A673 (cell line): ENCODE measurements around the gene FBXL7.

Experiments used
- EZH2 ChIP-seq: fragments of 200-600 bp; sonication (generic); IDR thresholded peaks from 2 replicates; pipeline ENCODE4 v1.6.1; 2017; ENCODE audit warnings: borderline replicate concordance, low read depth, mild to moderate bottlenecking, mixed read lengths, antibody characterized with exemption, low read length; ENCODE audit not compliant: poor library complexity, severe bottlenecking
- TF ChIP-seq, protein P1 (sequence below): fragments of 300-800, 200-600 bp; sonication (generic); conservative IDR thresholded peaks from 2 replicates; pipeline ENCODE4 v1.5.1; 2017; ENCODE audit warnings: low read depth, mild to moderate bottlenecking, antibody characterized with exemption, low read length, moderate library complexity, mixed read lengths

DNA sequence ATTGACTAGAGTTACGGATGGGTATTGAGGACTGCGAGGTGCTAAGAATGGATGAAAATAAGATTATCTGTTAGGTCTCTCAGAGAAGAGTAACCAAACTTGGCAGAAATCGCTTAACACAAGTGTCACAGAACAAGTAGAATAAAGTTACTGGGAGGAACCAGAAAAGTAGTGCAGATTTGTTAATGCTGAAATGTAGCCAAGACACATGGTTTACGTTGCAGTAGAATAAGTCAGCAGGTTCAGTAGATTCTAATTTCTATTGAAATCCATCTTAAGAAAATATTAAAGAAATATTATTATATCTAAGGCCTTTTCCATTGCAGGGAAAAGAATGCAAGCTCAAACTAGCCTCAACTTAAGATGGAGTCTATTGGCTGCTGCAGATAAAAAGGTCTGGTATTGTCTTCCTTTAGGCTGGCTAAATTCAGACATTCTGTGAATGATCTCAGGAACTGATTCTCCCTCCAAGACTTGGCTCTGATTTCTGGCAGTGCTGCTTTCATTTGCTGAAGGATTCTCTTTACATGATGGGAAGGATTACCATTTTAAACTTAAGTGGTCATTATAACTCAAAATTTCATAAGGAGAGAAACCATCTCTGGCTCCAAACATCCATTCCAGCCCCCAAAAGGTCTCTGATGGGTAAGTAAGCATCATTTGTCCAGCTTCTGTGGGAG lies 364.7 kb downstream of the FBXL7 start:
- TF ChIP-seq, protein P1, sequence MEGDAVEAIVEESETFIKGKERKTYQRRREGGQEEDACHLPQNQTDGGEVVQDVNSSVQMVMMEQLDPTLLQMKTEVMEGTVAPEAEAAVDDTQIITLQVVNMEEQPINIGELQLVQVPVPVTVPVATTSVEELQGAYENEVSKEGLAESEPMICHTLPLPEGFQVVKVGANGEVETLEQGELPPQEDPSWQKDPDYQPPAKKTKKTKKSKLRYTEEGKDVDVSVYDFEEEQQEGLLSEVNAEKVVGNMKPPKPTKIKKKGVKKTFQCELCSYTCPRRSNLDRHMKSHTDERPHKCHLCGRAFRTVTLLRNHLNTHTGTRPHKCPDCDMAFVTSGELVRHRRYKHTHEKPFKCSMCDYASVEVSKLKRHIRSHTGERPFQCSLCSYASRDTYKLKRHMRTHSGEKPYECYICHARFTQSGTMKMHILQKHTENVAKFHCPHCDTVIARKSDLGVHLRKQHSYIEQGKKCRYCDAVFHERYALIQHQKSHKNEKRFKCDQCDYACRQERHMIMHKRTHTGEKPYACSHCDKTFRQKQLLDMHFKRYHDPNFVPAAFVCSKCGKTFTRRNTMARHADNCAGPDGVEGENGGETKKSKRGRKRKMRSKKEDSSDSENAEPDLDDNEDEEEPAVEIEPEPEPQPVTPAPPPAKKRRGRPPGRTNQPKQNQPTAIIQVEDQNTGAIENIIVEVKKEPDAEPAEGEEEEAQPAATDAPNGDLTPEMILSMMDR, result no peak
- no peak for TF ChIP-seq EZH2
